IPS-15b (cell line): ENCODE results near the gene PUDP.
"Not testable (repeated sequence)": the region's sequence is repeated elsewhere in the genome, so short reads cannot be mapped to it uniquely, and the experiment has no call there.

Experiments
- H3K27me3 ChIP-seq: one replicate; pipeline ENCODE4 v1.6.1; 2013; ENCODE audit warnings: low read length; ENCODE audit not compliant: control insufficient read depth, insufficient read depth
- H3K36me3 ChIP-seq: one replicate; pipeline ENCODE4 v1.6.1; 2013; ENCODE audit warnings: low read length; ENCODE audit not compliant: control insufficient read depth, insufficient read depth
- H3K4me1 ChIP-seq: one replicate; pipeline ENCODE4 v1.6.1; 2013; ENCODE audit warnings: mild to moderate bottlenecking, low read length; ENCODE audit not compliant: control insufficient read depth, insufficient read depth
- H3K4me3 ChIP-seq: one replicate; pipeline ENCODE4 v1.5.1; 2013; ENCODE audit warnings: low read depth, low read length
- H3K9ac ChIP-seq: one replicate; pipeline ENCODE4 v1.6.1; 2013; ENCODE audit warnings: low read depth, mild to moderate bottlenecking, low read length
- H3K9me3 ChIP-seq: one replicate; pipeline ENCODE4 v1.6.1; 2013; ENCODE audit warnings: mild to moderate bottlenecking, low read length; ENCODE audit not compliant: control insufficient read depth, insufficient read depth

PUDP gene

DNA sequence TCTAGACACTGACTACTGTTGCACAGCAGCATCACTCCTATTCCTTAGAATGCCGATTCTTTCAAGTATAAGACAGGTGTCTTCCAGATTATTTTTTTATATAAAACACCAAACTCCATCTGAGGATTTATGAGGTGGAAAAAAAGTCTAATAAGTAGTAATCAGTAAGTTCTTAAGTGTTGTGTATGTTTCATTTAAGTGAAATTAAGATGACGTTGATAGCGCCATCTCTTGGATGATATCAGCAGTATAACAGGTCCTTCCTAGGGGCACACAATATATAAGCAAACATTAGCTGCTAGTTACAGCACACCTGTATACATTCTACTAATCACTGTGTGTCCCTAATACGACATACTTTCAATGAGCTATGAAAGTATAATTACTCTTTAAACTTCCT is 100.0 kb downstream of the PUDP start:
- H3K9ac ChIP-seq: no peak overlapping the region
- H3K36me3 ChIP-seq: no peaks in the 10 kb centered on the region
- H3K9me3 ChIP-seq: peaks cover 7% of the 10 kb centered on the region
- H3K4me1 ChIP-seq: no peaks in the 10 kb centered on the region
- H3K4me3 ChIP-seq: no peak overlapping the region
- H3K27me3 ChIP-seq: no peaks in the 10 kb centered on the region

- no peak overlapping the region for H3K4me3 ChIP-seq
- H3K9ac ChIP-seq: no peak overlapping the region
- H3K27me3 ChIP-seq: no peaks in the 10 kb centered on the region
- H3K9me3 ChIP-seq: peaks cover 4% of the 10 kb centered on the region
- H3K4me1 ChIP-seq: no peaks in the 10 kb centered on the region
- H3K36me3 ChIP-seq: no peaks in the 10 kb centered on the region
Observed at GRCh38 chrX:7045238-7045955, 102.6 kb downstream of the PUDP start.

DNA sequence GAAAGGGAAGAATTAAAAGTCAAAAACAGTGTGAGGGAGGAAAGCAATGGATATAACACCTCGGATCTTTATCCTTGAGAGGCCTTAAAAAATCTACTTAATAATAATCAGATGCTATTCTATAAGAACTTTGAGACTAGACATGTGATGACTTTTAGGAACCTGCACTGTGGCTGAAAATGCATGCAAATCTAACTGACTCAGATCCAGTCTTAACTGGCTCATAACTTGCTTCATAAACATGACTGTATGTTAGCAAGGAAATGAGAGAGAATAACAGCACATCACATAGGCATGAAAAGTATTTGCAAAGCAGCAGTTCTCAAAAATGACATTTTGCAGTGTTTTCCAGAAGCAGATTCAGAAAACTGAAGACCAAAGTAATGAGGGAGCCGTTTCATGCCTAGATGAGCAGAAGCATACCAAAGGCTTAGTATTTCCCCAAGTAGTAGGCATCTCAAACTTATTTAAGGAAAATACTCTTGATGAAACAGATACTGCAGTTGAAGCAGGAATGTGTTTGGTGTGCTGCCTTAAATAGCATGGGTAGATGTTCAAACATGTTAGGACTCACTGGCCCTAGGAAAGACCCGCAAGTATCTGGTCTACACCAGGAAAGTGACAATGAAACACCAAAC is 104.0 kb downstream of the PUDP start:
- H3K4me1 ChIP-seq, H3K4me3 ChIP-seq, H3K9ac ChIP-seq, H3K36me3 ChIP-seq, H3K27me3 ChIP-seq, H3K9me3 ChIP-seq: not testable (repeated sequence)

GRCh38 chrX:7028246-7028645 is 119.7 kb downstream of the PUDP start:
- Histone ChIP-seq H3K9ac (no peak overlapping the region), H3K27me3 (no peaks in the 10 kb centered on the region), H3K4me1 (no peaks in the 10 kb centered on the region), H3K4me3 (no peak overlapping the region), H3K9me3 (no peaks in the 10 kb centered on the region), H3K36me3 (no peaks in the 10 kb centered on the region)

- no peak overlapping the region for H3K4me3 ChIP-seq
- no peaks in the 10 kb centered on the region for H3K27me3 ChIP-seq
- no peaks in the 10 kb centered on the region for H3K9me3 ChIP-seq
- no peaks in the 10 kb centered on the region for H3K4me1 ChIP-seq
- no peaks in the 10 kb centered on the region for H3K36me3 ChIP-seq
- no peak overlapping the region for H3K9ac ChIP-seq
Observed at GRCh38 chrX:7027071-7027470, 120.9 kb downstream of the PUDP start.

DNA sequence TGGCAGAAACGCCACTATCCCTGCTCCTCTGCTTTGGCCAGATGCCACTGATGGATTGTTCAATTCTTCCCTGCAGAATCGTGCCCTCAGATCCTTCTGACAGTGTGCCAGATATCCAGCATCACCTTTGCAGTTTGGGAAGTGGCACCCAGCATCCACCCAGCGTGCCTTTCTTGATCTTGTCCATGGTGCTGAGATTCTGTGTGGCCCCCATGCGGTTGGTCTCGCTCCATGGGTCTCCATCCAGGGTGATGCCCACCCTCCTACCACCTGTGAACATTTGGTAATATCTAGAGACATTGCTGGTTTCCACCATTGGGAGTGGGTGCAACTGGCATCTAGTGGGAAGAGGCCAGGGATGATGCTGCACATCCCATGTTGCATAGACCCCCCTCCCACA is 121.6 kb downstream of the PUDP start:
- H3K4me3 ChIP-seq, H3K4me1 ChIP-seq, H3K27me3 ChIP-seq, H3K9ac ChIP-seq, H3K9me3 ChIP-seq, H3K36me3 ChIP-seq: not testable (repeated sequence)

- Histone ChIP-seq H3K36me3 (no peaks in the 10 kb centered on the region), H3K4me1 (no peaks in the 10 kb centered on the region), H3K4me3 (no peak overlapping the region), H3K27me3 (no peaks in the 10 kb centered on the region), H3K9me3 (no peaks in the 10 kb centered on the region), H3K9ac (no peak overlapping the region)
Observed at GRCh38 chrX:7025471-7025870, 122.5 kb downstream of the PUDP start.

DNA sequence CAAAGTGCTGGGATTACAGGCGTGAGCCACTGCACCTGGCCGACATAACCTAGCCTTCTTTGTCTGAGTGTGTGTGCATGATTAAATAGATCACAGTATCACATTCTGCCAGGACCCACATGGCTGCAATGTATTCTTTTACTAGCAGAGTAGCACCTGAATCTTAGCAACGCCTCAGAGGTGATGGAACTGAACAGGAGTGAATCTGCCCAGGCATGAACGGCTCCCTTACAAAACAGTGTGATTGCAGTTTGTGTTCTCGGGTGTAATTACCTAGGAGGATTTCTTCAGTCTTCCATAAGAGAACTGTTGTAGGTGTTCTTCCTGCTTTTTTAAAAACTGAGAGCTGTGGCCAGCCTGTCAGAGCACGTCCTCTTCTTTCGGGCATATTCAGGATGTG is 123.1 kb downstream of the PUDP start:
- H3K4me3 ChIP-seq: no peak overlapping the region
- H3K9me3 ChIP-seq: no peaks in the 10 kb centered on the region
- no peaks in the 10 kb centered on the region for H3K4me1 ChIP-seq
- no peaks in the 10 kb centered on the region for H3K27me3 ChIP-seq
- no peaks in the 10 kb centered on the region for H3K36me3 ChIP-seq
- no peak overlapping the region for H3K9ac ChIP-seq

- H3K36me3 ChIP-seq, H3K4me1 ChIP-seq, H3K27me3 ChIP-seq, H3K9ac ChIP-seq, H3K9me3 ChIP-seq, H3K4me3 ChIP-seq: not testable (repeated sequence)
Observed at GRCh38 chrX:7022996-7023395, 125.0 kb downstream of the PUDP start.

GRCh38 chrX:7021991-7022390 is 126.0 kb downstream of the PUDP start:
- no peaks in the 10 kb centered on the region for H3K27me3 ChIP-seq
- no peaks in the 10 kb centered on the region for H3K9me3 ChIP-seq
- H3K36me3 ChIP-seq: no peaks in the 10 kb centered on the region
- H3K9ac ChIP-seq: no peak overlapping the region
- H3K4me1 ChIP-seq: no peaks in the 10 kb centered on the region
- H3K4me3 ChIP-seq: no peak overlapping the region

DNA sequence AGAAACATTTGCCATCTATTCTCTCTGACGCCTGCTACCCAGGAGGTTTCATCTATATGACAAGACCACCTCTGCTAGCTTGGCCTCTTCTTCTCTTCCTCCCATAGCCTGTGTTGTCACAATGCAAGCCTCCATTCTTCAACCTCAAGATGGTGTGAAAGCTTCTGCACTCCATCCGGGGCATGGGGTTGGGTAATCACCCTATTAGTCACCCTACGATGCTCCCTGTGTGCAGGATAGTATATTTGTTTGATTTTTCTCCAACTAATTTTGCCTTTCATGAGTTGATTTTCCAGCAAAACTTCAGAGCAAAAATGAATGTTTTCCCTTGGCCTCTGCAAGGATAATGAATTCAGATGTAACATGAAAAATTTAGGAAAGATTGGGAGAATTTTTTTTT is 128.4 kb downstream of the PUDP start:
- H3K27me3 ChIP-seq: no peaks in the 10 kb centered on the region
- no peaks in the 10 kb centered on the region for H3K4me1 ChIP-seq
- H3K36me3 ChIP-seq: no peaks in the 10 kb centered on the region
- no peak overlapping the region for H3K9ac ChIP-seq
- H3K4me3 ChIP-seq: no peak overlapping the region
- no peaks in the 10 kb centered on the region for H3K9me3 ChIP-seq

- not testable (repeated sequence) for H3K36me3 ChIP-seq, H3K9ac ChIP-seq, H3K4me1 ChIP-seq, H3K9me3 ChIP-seq, H3K27me3 ChIP-seq, H3K4me3 ChIP-seq
Observed at GRCh38 chrX:7012262-7012834, 135.6 kb downstream of the PUDP start.
